Neural cell (in vitro differentiated cells): Measurements from ENCODE around the gene NPAS3. TPM values are rescaled to one million over a fixed set of nuclear protein-coding genes. Genes with fewer than 3 reads are reported as not detected.

Experiments
- H2AFZ ChIP-seq: fragments of 200-600, 300-800 bp; sonication (generic), shearing (Covaris generic); 2 replicates; pipeline ENCODE4 v1.6.0; 2014; ENCODE audit warnings: low read depth, mild to moderate bottlenecking, antibody characterized with exemption, low read length, moderate library complexity
- H3F3A ChIP-seq: fragments of 200-600 bp; shearing (Covaris generic); 2 replicates; pipeline ENCODE4 v1.6.1; 2016; ENCODE audit warnings: mild to moderate bottlenecking, moderate library complexity, mixed read lengths, antibody characterized with exemption, low read length; ENCODE audit not compliant: insufficient read depth, poor library complexity, severe bottlenecking
- H3K27ac ChIP-seq: fragments of 200-600, 300-800 bp; sonication (generic), shearing (Covaris generic); 2 replicates; pipeline ENCODE4 v1.5.1; 2014; ENCODE audit warnings: mild to moderate bottlenecking, low read length, moderate library complexity
- H3K27me3 ChIP-seq: fragments of 300-800, 200-600 bp; sonication (generic), shearing (Covaris generic); 2 replicates; pipeline ENCODE4 v1.6.0; 2014; ENCODE audit warnings: mild to moderate bottlenecking, low read depth, low read length, moderate library complexity; ENCODE audit not compliant: insufficient read depth
- H3K36me3 ChIP-seq: fragments of 300-800, 200-600 bp; sonication (generic), shearing (Covaris generic); 2 replicates; pipeline ENCODE4 v1.5.1; 2014; ENCODE audit warnings: mild to moderate bottlenecking, antibody characterized with exemption, low read length, moderate library complexity; ENCODE audit not compliant: insufficient read depth
- H3K4me2 ChIP-seq: fragments of 300-800, 200-600 bp; sonication (generic), shearing (Covaris generic); 2 replicates; pipeline ENCODE4 v1.6.0; 2014; ENCODE audit warnings: mild to moderate bottlenecking, low read length
- H3K4me3 ChIP-seq: fragments of 300-800, 200-600 bp; sonication (generic), shearing (Covaris generic); 2 replicates; pipeline ENCODE4 v1.5.1; 2014; ENCODE audit warnings: mild to moderate bottlenecking, low read length, moderate library complexity
- H3K79me2 ChIP-seq: fragments of 200-600 bp; shearing (Covaris generic); replicated peaks from 2 replicates; pipeline ENCODE4 v1.6.0; 2014; ENCODE audit warnings: mild to moderate bottlenecking, low read length, moderate library complexity; ENCODE audit not compliant: insufficient read depth
- H3K9ac ChIP-seq: fragments of 300-800, 200-600 bp; sonication (generic), shearing (Covaris generic); 2 replicates; pipeline ENCODE4 v1.6.1; 2016; ENCODE audit warnings: mild to moderate bottlenecking, low read length, mixed read lengths
- H3K9me2 ChIP-seq: fragments of 200-600 bp; shearing (Covaris generic); 2 replicates; pipeline ENCODE4 v1.6.1; 2016; ENCODE audit warnings: mild to moderate bottlenecking, low read length, mixed read lengths; ENCODE audit not compliant: insufficient read depth
- H3K9me3 ChIP-seq: fragments of 200-600, 300-800 bp; sonication (generic), shearing (Covaris generic); 2 replicates; pipeline ENCODE4 v1.6.1; 2016; ENCODE audit warnings: mild to moderate bottlenecking, mixed run types, low read length, moderate library complexity, mixed read lengths
- H4K20me1 ChIP-seq: fragments of 200-600 bp; shearing (Covaris generic); 2 replicates; pipeline ENCODE4 v1.6.1; 2016; ENCODE audit warnings: mild to moderate bottlenecking, mixed run types; ENCODE audit not compliant: insufficient read depth
- EP300 ChIP-seq: fragments of 450-650 bp; conservative IDR thresholded peaks from 2 replicates; pipeline ENCODE4 v1.6.1; 2014; ENCODE audit warnings: antibody characterized with exemption, mild to moderate bottlenecking, moderate library complexity; ENCODE audit not compliant: poor library complexity, severe bottlenecking
- EZH2 ChIP-seq: fragments of 200-600, 300-800 bp; shearing (Covaris generic), sonication (generic); IDR thresholded peaks from 2 replicates; pipeline ENCODE4 v1.6.1; 2014; ENCODE audit warnings: antibody characterized with exemption, low read length, borderline replicate concordance, mild to moderate bottlenecking; ENCODE audit not compliant: insufficient read depth, poor library complexity, severe bottlenecking
- MXI1 ChIP-seq: fragments of 450-650 bp; conservative IDR thresholded peaks from 2 replicates; pipeline ENCODE4 v1.6.1; 2014; ENCODE audit warnings: antibody characterized with exemption, mild to moderate bottlenecking; ENCODE audit not compliant: poor library complexity, severe bottlenecking
- POLR2AphosphoS5 ChIP-seq: IDR thresholded peaks from 2 replicates; pipeline ENCODE4 v1.6.1; 2012
- RAD21 ChIP-seq: fragments of 450-650 bp; conservative IDR thresholded peaks from 2 replicates; pipeline ENCODE4 v1.6.1; 2014; ENCODE audit warnings: antibody characterized with exemption, mild to moderate bottlenecking, moderate library complexity
- SMC3 ChIP-seq: fragments of 450-650 bp; conservative IDR thresholded peaks from 2 replicates; pipeline ENCODE4 v1.6.1; 2014; ENCODE audit warnings: antibody characterized with exemption, mild to moderate bottlenecking, moderate library complexity; ENCODE audit not compliant: poor library complexity
- TAF1 ChIP-seq: IDR thresholded peaks from 2 replicates; pipeline ENCODE4 v1.6.1; 2012; ENCODE audit warnings: low read depth
- polyA plus RNA-seq: library from polyadenylated mRNA; depleted of rRNA; stranded (reverse); fragments of >200 nt; gene quantifications from 2 replicates; pipeline ENCODE4 v1.2.3, GENCODE V29; 2014
- TF ChIP-seq, protein P1 (sequence below): IDR thresholded peaks from 2 replicates; pipeline ENCODE4 v1.6.1; 2012; ENCODE audit warnings: borderline replicate concordance
- TF ChIP-seq, protein P2 (sequence below): fragments of 450-650 bp; IDR thresholded peaks from 2 replicates; pipeline ENCODE4 v1.5.1; 2014; ENCODE audit warnings: antibody characterized with exemption, mild to moderate bottlenecking, moderate library complexity; ENCODE audit not compliant: poor library complexity, severe bottlenecking

Gene NPAS3
- polyA plus RNA-seq, 1 donor from 2014 or later = 1.3 TPM

DNA sequence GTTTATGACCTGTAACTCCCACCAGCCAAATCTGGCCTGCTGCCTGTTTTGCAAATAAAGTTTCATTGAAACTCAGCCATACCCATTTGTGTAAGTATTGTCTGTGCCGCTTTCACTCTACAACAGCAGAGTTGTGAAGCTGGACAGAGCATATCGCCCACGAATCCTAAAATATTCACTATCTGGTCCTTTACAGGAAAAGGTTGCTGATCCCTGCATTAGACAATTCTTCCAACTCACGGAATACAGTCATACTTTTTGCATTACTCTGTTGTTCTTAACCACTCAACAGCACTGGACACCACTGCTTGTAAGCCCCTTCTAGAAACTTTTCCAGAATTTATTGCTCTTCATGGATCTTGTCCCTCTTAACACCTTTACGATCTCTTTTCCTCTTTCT lies 576.8 kb downstream of the NPAS3 start:
- H3K27me3 ChIP-seq = no peaks in the 10 kb centered on the region
- no peaks in the 10 kb centered on the region for H3K36me3 ChIP-seq
- no peaks in the 10 kb centered on the region for H3K9me2 ChIP-seq
- H3K79me2 ChIP-seq = no peaks in the 10 kb centered on the region
- no peak overlapping the region for H3K27ac ChIP-seq
- TF ChIP-seq EP300 (no peak), SMC3 (no peak), EZH2 (no peak), RAD21 (no peak), MXI1 (no peak), POLR2AphosphoS5 (no peak)
- TF ChIP-seq, protein P1, sequence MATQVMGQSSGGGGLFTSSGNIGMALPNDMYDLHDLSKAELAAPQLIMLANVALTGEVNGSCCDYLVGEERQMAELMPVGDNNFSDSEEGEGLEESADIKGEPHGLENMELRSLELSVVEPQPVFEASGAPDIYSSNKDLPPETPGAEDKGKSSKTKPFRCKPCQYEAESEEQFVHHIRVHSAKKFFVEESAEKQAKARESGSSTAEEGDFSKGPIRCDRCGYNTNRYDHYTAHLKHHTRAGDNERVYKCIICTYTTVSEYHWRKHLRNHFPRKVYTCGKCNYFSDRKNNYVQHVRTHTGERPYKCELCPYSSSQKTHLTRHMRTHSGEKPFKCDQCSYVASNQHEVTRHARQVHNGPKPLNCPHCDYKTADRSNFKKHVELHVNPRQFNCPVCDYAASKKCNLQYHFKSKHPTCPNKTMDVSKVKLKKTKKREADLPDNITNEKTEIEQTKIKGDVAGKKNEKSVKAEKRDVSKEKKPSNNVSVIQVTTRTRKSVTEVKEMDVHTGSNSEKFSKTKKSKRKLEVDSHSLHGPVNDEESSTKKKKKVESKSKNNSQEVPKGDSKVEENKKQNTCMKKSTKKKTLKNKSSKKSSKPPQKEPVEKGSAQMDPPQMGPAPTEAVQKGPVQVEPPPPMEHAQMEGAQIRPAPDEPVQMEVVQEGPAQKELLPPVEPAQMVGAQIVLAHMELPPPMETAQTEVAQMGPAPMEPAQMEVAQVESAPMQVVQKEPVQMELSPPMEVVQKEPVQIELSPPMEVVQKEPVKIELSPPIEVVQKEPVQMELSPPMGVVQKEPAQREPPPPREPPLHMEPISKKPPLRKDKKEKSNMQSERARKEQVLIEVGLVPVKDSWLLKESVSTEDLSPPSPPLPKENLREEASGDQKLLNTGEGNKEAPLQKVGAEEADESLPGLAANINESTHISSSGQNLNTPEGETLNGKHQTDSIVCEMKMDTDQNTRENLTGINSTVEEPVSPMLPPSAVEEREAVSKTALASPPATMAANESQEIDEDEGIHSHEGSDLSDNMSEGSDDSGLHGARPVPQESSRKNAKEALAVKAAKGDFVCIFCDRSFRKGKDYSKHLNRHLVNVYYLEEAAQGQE = no peak
- TF ChIP-seq, protein P2, sequence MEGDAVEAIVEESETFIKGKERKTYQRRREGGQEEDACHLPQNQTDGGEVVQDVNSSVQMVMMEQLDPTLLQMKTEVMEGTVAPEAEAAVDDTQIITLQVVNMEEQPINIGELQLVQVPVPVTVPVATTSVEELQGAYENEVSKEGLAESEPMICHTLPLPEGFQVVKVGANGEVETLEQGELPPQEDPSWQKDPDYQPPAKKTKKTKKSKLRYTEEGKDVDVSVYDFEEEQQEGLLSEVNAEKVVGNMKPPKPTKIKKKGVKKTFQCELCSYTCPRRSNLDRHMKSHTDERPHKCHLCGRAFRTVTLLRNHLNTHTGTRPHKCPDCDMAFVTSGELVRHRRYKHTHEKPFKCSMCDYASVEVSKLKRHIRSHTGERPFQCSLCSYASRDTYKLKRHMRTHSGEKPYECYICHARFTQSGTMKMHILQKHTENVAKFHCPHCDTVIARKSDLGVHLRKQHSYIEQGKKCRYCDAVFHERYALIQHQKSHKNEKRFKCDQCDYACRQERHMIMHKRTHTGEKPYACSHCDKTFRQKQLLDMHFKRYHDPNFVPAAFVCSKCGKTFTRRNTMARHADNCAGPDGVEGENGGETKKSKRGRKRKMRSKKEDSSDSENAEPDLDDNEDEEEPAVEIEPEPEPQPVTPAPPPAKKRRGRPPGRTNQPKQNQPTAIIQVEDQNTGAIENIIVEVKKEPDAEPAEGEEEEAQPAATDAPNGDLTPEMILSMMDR = no peak
- no peaks in the 10 kb centered on the region for H3F3A ChIP-seq
- H3K4me3 ChIP-seq = no peak overlapping the region
- H3K9me3 ChIP-seq = no peaks in the 10 kb centered on the region
- no peak overlapping the region for H2AFZ ChIP-seq
- H3K9ac ChIP-seq = no peak overlapping the region
- H3K4me2 ChIP-seq = no peak overlapping the region
- no peaks in the 10 kb centered on the region for H4K20me1 ChIP-seq

DNA sequence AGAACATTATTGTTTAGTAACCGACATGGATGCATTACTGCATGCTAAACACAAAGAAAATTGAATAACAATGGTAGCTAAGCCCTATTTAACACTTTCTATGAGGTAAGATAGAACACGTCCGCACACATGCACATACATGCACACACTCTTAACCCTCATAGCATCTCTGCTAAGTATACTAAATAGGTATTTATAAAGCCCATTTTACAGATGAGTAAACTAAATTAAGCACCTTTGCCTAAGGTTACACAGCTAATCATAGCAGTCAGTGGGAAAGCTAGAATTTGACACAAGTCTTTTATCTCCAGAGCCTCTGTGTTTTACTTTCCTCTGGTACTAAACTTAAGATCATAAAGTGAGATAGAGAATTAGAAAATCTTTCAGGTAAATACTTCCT lies 577.2 kb downstream of the NPAS3 start:
- no peaks in the 10 kb centered on the region for H3K9me2 ChIP-seq
- H3F3A ChIP-seq = no peaks in the 10 kb centered on the region
- no peaks in the 10 kb centered on the region for H3K9me3 ChIP-seq
- H3K79me2 ChIP-seq = no peaks in the 10 kb centered on the region
- no peak overlapping the region for H3K4me3 ChIP-seq
- no peak overlapping the region for H3K4me2 ChIP-seq
- H4K20me1 ChIP-seq = no peaks in the 10 kb centered on the region
- H3K27me3 ChIP-seq = no peaks in the 10 kb centered on the region
- no peak overlapping the region for H2AFZ ChIP-seq
- no peak for TF ChIP-seq EZH2
- TF ChIP-seq, protein P1 = no peak
- TF ChIP-seq, protein P2 = no peak
- TF ChIP-seq TAF1 = no peak
- TF ChIP-seq POLR2AphosphoS5 = no peak
- TF ChIP-seq MXI1 = no peak
- TF ChIP-seq SMC3 = no peak
- no peak for TF ChIP-seq RAD21
- no peak for TF ChIP-seq EP300
- H3K9ac ChIP-seq = no peak overlapping the region
- no peaks in the 10 kb centered on the region for H3K36me3 ChIP-seq
- H3K27ac ChIP-seq = no peak overlapping the region
